HEK293 (cell line): ENCODE data around the gene TMEM151A.
A peak's percentile ranks its signal among the peaks of the same experiment; 100 is the strongest.

Experiments
- CTCF ChIA-PET: fragments of 350-600 bp; formaldehyde crosslinking; extraction: SDS; loops from one replicate; lab custom pipeline; 2021; ENCODE audit warnings: antibody characterized with exemption; lab: Yijun Ruan, JAX
- POLR2A ChIA-PET: fragments of 300-600 bp; formaldehyde crosslinking; extraction: SDS; loops from one replicate; lab custom pipeline; 2020; ENCODE audit warnings: antibody characterized with exemption, inconsistent platforms; lab: Yijun Ruan, JAX
- H3K27ac ChIP-seq: fragments of 200-500 bp; sonication (Bioruptor generic); 2 replicates; pipeline ENCODE4 v1.5.1; 2014; ENCODE audit warnings: low read depth, low read length, control low read depth, inconsistent platforms; ENCODE audit errors: extremely low read depth
- H3K36me3 ChIP-seq, 2 experiments: fragments of 200-500 bp in 1 of 2; sonication (Bioruptor generic) in 1 of 2; 1 replicate in 1 of 2; 2 replicates in 1 of 2; pipeline ENCODE4 v1.5.1; 2014 to 2017; ENCODE audit warnings: inconsistent platforms in 2 of 2, low read length in 2 of 2; ENCODE audit not compliant: control insufficient read depth in 2 of 2, insufficient read depth in 1 of 2
- H3K4me1 ChIP-seq: fragments of 200-500 bp; sonication (Bioruptor generic); 2 replicates; pipeline ENCODE4 v1.5.1; 2014; ENCODE audit warnings: mild to moderate bottlenecking, low read length, inconsistent platforms; ENCODE audit not compliant: control insufficient read depth, insufficient read depth
- H3K4me3 ChIP-seq: 2 replicates; pipeline ENCODE4 v1.5.1; 2011; ENCODE audit warnings: low read depth, mild to moderate bottlenecking, control low read depth, low read length, moderate library complexity
- H3K9me3 ChIP-seq: fragments of 200-500 bp; sonication (Bioruptor generic); 2 replicates; pipeline ENCODE4 v1.5.1; 2014; ENCODE audit warnings: low read depth, low read length, inconsistent platforms; ENCODE audit not compliant: control insufficient read depth, insufficient read depth
- EGR2 ChIP-seq: fragments of 450-650 bp; formaldehyde crosslinking; IDR thresholded peaks from 2 replicates; pipeline ENCODE4 v1.5.1; 2016; ENCODE audit warnings: low read depth, missing biosample characterization, missing genetic modification characterization
- GLIS1 ChIP-seq: fragments of 450-650 bp; formaldehyde crosslinking; IDR thresholded peaks from 2 replicates; pipeline ENCODE4 v1.5.1; 2016; ENCODE audit warnings: missing biosample characterization, missing genetic modification characterization
- GLIS2 ChIP-seq: fragments of 450-650 bp; formaldehyde crosslinking; IDR thresholded peaks from 2 replicates; pipeline ENCODE4 v1.5.1; 2016; ENCODE audit warnings: missing biosample characterization, missing genetic modification characterization
- KLF1 ChIP-seq: fragments of 450-650 bp; formaldehyde crosslinking; IDR thresholded peaks from 2 replicates; pipeline ENCODE4 v1.5.1; 2016; ENCODE audit warnings: missing biosample characterization, missing genetic modification characterization
- KLF7 ChIP-seq: fragments of 450-650 bp; formaldehyde crosslinking; IDR thresholded peaks from 2 replicates; pipeline ENCODE4 v1.5.1; 2016; ENCODE audit warnings: missing biosample characterization, missing genetic modification characterization, borderline replicate concordance
- KLF8 ChIP-seq: fragments of 450-650 bp; formaldehyde crosslinking; IDR thresholded peaks from 2 replicates; pipeline ENCODE4 v1.5.1; 2016; ENCODE audit warnings: missing biosample characterization, missing genetic modification characterization
- SP3 ChIP-seq: fragments of 450-650 bp; formaldehyde crosslinking; IDR thresholded peaks from 2 replicates; pipeline ENCODE4 v1.5.1; 2016; ENCODE audit warnings: missing biosample characterization, missing genetic modification characterization
- ZFP41 ChIP-seq: fragments of 450-650 bp; formaldehyde crosslinking; IDR thresholded peaks from 2 replicates; pipeline ENCODE4 v1.5.1; 2016; ENCODE audit warnings: missing biosample characterization, missing genetic modification characterization, borderline replicate concordance
- ZNF274 ChIP-seq, 2 experiments: fragments of 200-500 bp in 1 of 2; fragments of 450-650 bp in 1 of 2; sonication (Bioruptor generic) in 1 of 2; formaldehyde crosslinking in 1 of 2; IDR thresholded peaks; 2 replicates each; pipeline versions ENCODE4 v1.5.1 to v1.6.1; 2014 to 2016; ENCODE audit warnings: borderline replicate concordance in 1 of 2, inconsistent platforms in 1 of 2, low read length in 1 of 2, missing biosample characterization in 1 of 2, missing genetic modification characterization in 1 of 2
- ZNF558 ChIP-seq: fragments of 450-650 bp; formaldehyde crosslinking; IDR thresholded peaks from 2 replicates; pipeline ENCODE4 v1.5.1; 2016; ENCODE audit warnings: missing biosample characterization, missing genetic modification characterization
- ZNF660 ChIP-seq: fragments of 450-650 bp; IDR thresholded peaks from 2 replicates; pipeline ENCODE4 v1.5.1; 2018; ENCODE audit warnings: missing biosample characterization, mild to moderate bottlenecking, missing genetic modification characterization
- ZNF792 ChIP-seq: fragments of 450-650 bp; formaldehyde crosslinking; IDR thresholded peaks from 2 replicates; pipeline ENCODE4 v1.5.1; 2016; ENCODE audit warnings: missing biosample characterization, missing genetic modification characterization
- TF ChIP-seq, protein P1 (sequence below): fragments of 450-650 bp; formaldehyde crosslinking; IDR thresholded peaks from 2 replicates; pipeline ENCODE4 v1.5.1; 2016; ENCODE audit warnings: missing biosample characterization, missing genetic modification characterization
- TF ChIP-seq, protein P2 (sequence below): fragments of 450-650 bp; formaldehyde crosslinking; IDR thresholded peaks from 2 replicates; pipeline ENCODE4 v1.5.1; 2017; ENCODE audit warnings: missing biosample characterization, mild to moderate bottlenecking, missing genetic modification characterization, moderate library complexity
- TF ChIP-seq, protein P3 (sequence below): fragments of 450-650 bp; formaldehyde crosslinking; IDR thresholded peaks from 2 replicates; pipeline ENCODE4 v1.5.1; 2016; ENCODE audit warnings: missing biosample characterization, missing genetic modification characterization

TMEM151A gene

DNA sequence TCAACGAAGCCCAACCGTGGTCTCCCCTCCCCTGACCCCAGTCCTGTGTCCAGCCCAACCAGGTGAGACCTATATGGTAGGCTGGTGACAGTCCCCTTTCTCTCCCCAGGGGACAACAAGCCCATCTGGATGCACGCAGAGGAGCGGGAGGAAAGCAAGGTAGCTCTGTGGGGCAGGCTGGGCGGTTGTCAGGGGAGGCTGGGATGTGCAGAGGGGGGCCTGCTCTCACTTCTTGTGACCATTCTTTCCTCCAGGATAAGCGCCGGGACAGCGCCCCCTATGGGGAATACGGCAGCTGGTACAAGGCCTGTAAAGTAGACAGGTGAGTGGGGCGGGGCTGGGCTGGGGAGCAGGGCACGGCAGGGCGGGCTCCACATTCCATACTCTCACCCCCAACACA lies 26.8 kb upstream of the TMEM151A start:
- Histone ChIP-seq H3K27ac (no peak overlapping the region), H3K9me3 (no peaks in the 10 kb centered on the region), H3K4me3 (no peak overlapping the region), H3K36me3 (peaks cover under 1 to 71% of the 10 kb centered on the region in 2 experiments; a peak in 2 of 3 replicates), H3K4me1 (peaks cover 2% of the 10 kb centered on the region; the same call in 1 of the 2 replicates)
- no peak for TF ChIP-seq ZNF660
- peak; percentile 50 for TF ChIP-seq KLF8 (tag by site-specific recombination)
- TF ChIP-seq, protein P1, sequence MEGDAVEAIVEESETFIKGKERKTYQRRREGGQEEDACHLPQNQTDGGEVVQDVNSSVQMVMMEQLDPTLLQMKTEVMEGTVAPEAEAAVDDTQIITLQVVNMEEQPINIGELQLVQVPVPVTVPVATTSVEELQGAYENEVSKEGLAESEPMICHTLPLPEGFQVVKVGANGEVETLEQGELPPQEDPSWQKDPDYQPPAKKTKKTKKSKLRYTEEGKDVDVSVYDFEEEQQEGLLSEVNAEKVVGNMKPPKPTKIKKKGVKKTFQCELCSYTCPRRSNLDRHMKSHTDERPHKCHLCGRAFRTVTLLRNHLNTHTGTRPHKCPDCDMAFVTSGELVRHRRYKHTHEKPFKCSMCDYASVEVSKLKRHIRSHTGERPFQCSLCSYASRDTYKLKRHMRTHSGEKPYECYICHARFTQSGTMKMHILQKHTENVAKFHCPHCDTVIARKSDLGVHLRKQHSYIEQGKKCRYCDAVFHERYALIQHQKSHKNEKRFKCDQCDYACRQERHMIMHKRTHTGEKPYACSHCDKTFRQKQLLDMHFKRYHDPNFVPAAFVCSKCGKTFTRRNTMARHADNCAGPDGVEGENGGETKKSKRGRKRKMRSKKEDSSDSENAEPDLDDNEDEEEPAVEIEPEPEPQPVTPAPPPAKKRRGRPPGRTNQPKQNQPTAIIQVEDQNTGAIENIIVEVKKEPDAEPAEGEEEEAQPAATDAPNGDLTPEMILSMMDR (tag by site-specific recombination), result peak; percentile 23; the same call in 1 of the 2 replicates
- TF ChIP-seq EGR2 (tag by site-specific recombination), result no peak
- TF ChIP-seq, protein P2, sequence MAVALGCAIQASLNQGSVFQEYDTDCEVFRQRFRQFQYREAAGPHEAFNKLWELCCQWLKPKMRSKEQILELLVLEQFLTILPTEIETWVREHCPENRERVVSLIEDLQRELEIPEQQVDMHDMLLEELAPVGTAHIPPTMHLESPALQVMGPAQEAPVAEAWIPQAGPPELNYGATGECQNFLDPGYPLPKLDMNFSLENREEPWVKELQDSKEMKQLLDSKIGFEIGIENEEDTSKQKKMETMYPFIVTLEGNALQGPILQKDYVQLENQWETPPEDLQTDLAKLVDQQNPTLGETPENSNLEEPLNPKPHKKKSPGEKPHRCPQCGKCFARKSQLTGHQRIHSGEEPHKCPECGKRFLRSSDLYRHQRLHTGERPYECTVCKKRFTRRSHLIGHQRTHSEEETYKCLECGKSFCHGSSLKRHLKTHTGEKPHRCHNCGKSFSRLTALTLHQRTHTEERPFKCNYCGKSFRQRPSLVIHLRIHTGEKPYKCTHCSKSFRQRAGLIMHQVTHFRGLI (tag by site-specific recombination), result peak; percentile 88
- ChIA-PET POLR2A (no interaction called here), CTCF (interaction anchor here (0.6 to 1.1 kb wide), 9 partner anchors 10 to 879 kb away, joined by 3 to 7 read pairs (median 3); no protein-coding TSS in a partner anchor)

DNA sequence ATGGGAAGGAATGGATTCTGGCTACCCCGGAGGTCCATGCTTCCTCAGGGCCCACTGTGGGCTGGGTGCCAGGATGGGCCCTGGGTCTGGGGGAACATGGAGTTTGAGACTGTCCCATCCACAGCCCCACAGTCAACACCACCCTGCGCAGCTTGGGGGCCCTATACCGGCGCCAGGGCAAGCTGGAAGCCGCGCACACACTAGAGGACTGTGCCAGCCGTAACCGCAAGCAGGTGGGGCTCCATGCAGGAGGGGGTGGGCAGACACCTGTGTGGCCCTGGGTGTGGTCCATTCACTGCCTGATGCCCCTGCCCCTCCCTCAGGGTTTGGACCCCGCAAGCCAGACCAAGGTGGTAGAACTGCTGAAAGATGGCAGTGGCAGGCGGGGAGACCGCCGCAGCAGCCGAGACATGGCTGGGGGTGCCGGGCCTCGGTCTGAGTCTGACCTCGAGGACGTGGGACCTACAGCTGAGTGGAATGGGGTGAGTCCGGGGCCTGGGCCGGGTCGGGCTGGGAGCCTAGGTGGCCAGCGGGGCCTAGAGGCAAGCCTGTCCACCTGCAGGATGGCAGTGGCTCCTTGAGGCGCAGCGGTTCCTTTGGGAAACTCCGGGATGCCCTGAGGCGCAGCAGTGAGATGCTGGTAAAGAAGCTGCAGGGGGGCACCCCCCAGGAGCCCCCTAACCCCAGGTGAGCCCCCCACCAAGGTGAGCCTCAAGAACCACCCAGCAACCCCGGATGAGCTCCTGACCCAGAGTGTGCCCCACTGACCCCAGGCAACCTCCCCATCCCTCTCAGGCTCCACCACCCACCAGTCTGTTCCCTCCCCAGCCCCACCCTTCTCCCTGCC lies 25.9 kb upstream of the TMEM151A start:
- H3K4me1 ChIP-seq, result peaks cover 2% of the 10 kb centered on the region; the same call in 1 of the 2 replicates
- ChIA-PET POLR2A (interaction anchor here (0.6 to 1.3 kb wide), 2 partner anchors 13 to 23 kb away, joined by 3 to 6 read pairs; partner anchors contain the start of gene YIF1A), CTCF (interaction anchor here (0.6 to 1.1 kb wide), 10 partner anchors 10 to 878 kb away, joined by 3 to 7 read pairs (median 3); no protein-coding TSS in a partner anchor)
- H3K9me3 ChIP-seq, result no peaks in the 10 kb centered on the region
- H3K36me3 ChIP-seq, result peaks cover 0 to 71% of the 10 kb centered on the region in 2 experiments; a peak in 2 of 3 replicates
- H3K27ac ChIP-seq, result no peak overlapping the region
- no peak for TF ChIP-seq ZNF792 (tag by site-specific recombination)
- peak; percentile 57 for TF ChIP-seq GLIS1
- no peak for TF ChIP-seq ZFP41 (tag by site-specific recombination)
- no peak for TF ChIP-seq ZNF558 (tag by site-specific recombination)
- TF ChIP-seq, protein P3, sequence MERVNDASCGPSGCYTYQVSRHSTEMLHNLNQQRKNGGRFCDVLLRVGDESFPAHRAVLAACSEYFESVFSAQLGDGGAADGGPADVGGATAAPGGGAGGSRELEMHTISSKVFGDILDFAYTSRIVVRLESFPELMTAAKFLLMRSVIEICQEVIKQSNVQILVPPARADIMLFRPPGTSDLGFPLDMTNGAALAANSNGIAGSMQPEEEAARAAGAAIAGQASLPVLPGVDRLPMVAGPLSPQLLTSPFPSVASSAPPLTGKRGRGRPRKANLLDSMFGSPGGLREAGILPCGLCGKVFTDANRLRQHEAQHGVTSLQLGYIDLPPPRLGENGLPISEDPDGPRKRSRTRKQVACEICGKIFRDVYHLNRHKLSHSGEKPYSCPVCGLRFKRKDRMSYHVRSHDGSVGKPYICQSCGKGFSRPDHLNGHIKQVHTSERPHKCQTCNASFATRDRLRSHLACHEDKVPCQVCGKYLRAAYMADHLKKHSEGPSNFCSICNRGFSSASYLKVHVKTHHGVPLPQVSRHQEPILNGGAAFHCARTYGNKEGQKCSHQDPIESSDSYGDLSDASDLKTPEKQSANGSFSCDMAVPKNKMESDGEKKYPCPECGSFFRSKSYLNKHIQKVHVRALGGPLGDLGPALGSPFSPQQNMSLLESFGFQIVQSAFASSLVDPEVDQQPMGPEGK (tag by site-specific recombination), result peak; percentile 17; the same call in 1 of the 2 replicates
- TF ChIP-seq KLF7 (tag by site-specific recombination), result no peak
- 0 out of 2 replicates have a peak, but pooled peaks have one; percentile 24 for TF ChIP-seq KLF1 (tag by site-specific recombination)
- no peak for TF ChIP-seq SP3 (tag by site-specific recombination)
- 0 out of 2 replicates have a peak, but pooled peaks have one; percentile 35 for TF ChIP-seq GLIS2
- no peak for TF ChIP-seq ZNF274 (IDR thresholded peaks at IDR 0.05; ENCODE audit: low read length)
- no peak for TF ChIP-seq ZNF274 (tag by site-specific recombination; IDR thresholded peaks at IDR 0.05; ENCODE audit: borderline replicate concordance)
- no peak overlapping the region for H3K4me3 ChIP-seq
